HL-60/S4 treated with retinoic acid at 250 ng/mL for 4 days and 3 days (cell line): ENCODE data around the gene ADH1C.
"Not testable (repeated sequence)": the region's sequence is repeated elsewhere in the genome, so short reads cannot be mapped to it uniquely, and the experiment has no call there.

Experiments
- in situ Hi-C: fragments of 300-500 bp; cut with MboI; formaldehyde crosslinking; loops from 2 replicates; pipeline ENCODE4 v1.7.0; 2022; ENCODE audit warnings: low sequenced_read_pairs

The ADH1C gene

DNA sequence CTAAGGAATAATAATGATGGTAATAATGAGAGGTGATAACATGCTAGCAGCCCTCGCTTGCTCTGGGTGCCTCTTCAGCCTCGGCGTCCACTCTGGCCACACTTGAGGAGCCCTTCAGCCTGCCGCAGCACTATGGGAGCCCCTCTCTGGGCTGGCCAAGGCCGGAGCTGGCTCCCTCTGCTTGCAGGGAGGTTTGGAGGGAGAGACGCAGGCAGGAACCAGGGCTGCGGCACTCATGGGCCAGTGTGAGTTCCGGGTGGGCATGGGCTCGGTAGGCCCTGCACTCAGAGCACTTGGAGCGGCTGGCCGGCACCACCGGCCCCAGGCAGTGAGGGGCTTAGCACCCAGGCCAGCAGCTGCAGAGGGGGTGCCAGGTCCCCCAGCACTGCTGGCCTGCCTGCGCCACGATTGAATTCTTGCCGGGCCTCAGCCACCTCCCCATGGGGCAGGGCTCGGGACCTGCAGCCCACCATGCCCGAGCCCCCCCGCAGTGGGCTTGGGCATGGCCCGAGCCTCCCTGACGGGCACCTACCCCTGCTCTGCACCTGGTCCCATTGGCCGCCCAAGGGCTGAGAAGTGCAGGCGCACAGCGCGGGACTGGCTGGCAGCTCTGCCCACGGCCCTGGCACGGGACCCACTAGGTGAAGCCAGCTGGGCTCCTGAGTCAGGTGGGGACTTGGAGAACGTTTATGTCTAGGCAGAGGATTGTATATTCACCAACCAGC is 7.1 kb upstream of the ADH1C start:
- in situ Hi-C loops, result no loop called here

DNA sequence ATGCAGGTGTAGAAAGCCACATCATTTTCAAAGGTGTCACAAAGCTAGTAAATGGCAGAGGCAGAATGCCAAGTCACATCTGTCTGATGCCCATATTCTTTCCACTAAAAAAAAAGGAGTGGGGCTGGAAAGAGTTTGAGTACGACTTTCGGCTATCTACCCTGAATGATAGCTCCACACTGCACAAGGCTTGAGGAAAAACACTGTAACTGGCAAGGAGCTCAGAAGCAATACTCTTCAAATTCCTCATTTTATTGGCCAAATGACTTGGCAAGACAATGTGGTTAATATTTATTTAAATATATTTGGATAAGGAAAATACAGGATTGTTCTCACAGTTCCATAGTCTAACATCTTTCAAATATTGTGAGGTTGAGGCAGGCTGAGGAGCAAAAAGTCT is 5.4 kb upstream of the ADH1C start:
- in situ Hi-C loops, result no loop called here

DNA sequence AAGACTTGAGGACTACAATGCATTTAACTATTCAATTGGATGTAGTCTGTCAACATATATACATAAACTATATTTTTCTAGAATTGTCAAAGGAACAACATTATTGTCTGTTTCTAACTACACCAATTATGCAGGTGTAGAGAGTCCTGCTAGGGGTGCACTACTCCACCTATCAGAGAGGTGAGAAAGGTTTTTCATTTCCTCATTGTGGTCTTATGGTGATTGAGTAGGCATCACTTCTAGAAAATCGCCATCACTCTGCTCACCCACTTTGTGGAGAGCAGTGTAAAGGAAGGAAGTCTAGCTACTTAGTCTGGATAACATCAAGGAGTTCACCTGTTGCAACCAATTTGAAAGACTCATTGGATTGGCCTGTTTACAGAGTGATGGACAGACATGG is 4.4 kb upstream of the ADH1C start:
- in situ Hi-C loops, result no loop called here

DNA sequence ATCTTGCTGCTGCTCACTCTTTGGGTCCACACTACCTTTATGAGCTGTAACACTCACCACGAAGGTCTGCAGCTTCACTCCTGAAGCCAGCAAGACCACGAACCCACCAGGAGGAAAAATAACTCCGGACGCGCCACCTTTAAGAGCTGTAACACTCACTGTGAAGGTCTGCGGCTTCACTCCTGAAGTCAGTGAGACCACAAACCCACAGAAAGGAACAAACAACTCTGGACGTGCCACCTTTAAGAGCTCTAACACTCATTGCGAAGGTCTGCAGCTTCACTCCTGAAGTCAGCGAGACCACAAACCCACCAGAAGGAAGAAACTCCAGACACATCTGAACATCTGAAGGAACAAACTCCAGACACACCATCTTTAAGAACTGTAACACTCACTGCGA is 3.6 kb upstream of the ADH1C start:
- in situ Hi-C loops, result not testable (repeated sequence)

DNA sequence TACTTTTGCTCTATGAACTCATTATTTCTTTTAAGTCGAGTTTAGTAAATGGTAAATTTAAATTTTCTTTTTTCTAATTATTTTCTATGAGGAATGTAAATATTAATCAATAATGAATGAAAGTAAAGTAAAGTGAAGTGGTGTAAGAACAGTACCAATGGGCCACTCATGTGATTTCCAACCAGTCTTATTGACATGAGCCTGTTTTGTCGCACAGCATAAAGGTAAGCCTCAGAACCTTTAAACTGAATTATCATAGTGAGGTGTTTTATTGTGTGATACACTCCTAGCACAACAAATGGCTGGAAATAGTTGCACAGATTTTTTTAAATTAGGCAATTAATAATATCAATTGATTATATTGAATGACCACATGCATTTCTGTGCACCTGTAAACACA is 1.1 kb downstream of the ADH1C start:
- in situ Hi-C loops, result no loop called here

DNA sequence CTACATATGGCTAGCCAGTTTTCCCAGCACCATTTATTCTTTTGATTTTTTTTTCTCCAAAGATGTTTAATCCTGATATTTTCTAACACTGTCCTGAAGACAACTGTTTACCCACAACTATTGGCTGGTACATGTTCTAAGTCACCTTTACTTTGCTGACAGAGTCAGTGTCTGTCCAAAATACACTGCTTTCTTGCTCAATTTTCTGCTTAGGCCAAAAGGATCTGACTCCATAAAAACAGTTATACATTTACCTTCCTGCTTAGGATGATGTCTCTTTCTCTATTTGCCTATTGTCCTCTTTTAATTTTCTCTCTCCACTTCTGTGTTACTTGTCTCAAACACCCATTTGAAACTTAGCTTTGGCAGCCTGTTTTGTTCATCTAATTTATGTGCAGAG is 3.2 kb downstream of the ADH1C start:
- in situ Hi-C loops, result no loop called here

DNA sequence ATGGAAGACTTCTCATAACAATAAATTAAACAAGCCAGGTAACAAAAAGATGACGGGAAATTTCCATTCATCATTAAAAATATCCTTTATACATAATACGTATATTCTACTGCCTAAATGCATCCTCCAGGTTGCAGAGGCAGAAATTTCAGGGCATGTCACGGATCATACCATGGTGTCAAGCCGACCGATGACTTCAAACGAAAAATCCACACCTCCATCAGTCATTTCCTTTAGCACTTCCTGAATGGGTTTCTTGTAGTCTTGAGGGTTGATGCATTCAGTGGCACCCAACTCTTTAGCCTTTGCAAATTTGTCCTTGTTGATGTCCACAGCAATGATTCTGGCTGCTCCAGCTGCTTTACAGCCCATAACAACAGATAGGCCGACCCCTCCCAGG is 9.9 kb downstream of the ADH1C start:
- in situ Hi-C loops, result not testable (repeated sequence)

DNA sequence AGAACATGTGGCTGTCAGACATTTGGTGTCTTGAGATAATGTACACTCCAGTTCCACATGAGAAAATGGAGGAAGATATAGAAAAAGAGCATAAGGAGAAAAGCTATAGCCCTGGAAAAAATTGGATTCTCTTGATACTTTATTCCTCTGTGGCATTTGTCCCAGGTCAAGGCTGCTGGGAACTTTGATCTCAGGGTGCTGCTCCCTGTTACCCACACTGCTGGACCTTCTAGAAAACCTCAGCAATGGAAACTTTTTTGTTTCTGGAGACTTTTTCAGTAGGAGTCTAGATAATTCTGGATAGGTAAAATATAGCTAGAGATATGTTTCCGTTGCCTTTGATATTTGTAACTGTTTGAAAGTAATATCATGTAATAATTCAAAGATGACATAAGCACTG is 11.1 kb downstream of the ADH1C start:
- in situ Hi-C loops, result no loop called here

DNA sequence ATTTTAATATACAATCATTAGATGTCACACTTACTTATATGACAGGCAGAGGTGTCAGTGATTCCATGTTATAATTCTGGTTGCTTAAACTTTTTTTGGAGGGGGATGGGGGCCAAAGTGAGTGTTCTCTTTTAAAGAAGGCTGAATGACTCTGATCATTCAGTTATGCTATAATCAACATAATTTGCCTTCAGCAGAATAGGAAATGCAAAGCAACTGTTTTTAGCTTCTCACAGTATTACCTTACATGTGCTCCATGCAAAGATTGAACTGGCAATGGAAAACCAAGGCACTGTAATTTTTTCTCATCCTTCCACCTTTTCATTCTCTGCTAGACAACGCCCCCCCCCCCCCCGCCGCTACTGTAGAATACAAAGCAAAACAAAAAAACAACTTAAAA is 13.4 kb downstream of the ADH1C start:
- in situ Hi-C loops, result no loop called here

DNA sequence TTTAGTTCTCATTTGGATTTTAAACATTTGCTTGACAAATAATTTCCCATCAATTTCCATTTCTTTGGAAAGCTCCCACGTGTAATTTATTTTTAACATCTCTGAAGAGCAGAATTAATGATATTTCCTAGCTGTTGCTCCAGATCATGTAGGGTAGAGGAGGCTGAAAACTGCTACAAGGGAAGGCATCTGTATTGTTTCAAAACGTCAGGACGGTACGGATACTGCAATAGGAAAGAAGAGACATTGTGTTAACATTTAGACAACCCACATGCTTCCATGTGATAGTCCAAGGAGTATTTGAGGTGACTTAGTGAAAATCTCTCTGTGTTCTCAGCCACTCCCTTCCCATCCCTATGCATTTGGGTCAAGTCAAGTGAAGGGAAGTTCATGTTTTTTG is 16.0 kb downstream of the ADH1C start:
- in situ Hi-C loops, result no loop called here

DNA sequence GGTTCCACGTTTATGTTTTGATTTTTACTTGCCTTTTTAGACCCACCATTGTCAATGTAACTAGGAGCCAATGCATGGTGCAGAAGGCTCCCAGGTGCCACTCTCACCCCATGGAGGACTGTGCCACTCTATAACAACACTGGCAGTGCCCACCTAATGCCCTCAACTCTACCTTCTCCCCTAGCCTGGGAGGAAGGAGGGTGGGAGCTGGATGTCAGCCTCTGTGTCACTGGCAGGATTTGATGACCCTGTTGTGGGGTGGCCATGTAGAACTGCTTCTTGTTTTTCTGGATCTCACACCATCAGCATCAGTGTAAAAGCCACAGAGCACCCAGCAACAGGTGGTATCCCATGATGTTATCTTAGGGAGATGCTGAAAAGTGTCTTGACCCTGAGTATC is 17.7 kb downstream of the ADH1C start:
- in situ Hi-C loops, result no loop called here

DNA sequence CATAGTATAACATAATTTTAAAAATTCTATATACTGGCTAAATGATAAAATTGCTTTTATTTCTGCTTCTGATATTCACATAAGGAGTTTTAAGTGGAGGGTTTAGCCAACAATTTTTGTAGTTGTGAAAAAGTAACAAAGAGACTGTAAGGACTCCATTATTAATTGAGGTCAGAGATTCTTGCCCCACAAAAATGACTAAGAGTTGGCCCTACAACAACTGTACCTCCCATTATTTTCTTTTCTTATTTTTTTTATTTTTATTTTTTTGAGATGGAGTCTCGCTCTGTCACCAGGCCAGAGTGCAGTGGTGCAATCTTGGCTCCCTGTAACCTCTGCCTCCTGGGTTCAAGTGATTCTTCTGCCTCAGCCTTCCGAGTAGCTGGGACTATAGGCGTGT is 21.9 kb downstream of the ADH1C start:
- in situ Hi-C loops, result no loop called here

DNA sequence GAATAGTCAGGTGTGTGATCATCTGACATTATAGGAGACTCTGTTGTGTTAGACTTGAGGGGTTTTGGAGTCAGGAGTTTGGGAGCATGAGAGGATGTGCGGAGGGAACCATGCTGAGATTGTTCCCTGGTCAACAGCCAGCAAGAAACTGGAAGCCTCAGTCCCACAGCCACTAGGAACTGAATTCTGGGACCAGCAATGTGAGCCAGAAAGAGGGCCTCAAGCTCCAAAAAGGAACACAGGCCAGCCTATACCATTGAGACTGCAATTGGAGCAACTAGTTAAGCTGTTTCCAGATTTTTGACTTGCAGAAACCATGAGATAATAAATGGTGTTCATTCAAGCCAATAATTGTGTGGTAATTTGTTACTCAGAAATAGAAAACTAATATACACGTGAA is 22.7 kb downstream of the ADH1C start:
- in situ Hi-C loops, result no loop called here

DNA sequence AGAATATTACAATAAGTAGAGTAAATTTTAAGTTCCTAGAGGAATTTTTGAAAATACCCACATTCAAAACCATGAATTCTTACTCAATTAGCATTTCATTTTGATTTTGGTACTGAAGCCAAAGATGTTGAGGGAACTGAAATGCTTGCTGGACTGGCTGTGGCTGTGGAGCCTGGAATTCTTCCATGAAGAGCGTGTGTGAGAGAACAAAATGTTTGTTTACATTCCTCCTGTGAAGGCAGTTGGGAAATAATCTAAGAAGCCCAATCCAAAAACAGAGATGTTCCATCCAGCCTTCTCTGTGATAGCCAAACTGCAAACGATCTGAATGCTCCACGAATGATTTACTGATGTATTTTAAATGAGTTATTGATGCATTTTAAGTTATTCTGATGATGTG is 27.6 kb downstream of the ADH1C start:
- in situ Hi-C loops, result no loop called here

DNA sequence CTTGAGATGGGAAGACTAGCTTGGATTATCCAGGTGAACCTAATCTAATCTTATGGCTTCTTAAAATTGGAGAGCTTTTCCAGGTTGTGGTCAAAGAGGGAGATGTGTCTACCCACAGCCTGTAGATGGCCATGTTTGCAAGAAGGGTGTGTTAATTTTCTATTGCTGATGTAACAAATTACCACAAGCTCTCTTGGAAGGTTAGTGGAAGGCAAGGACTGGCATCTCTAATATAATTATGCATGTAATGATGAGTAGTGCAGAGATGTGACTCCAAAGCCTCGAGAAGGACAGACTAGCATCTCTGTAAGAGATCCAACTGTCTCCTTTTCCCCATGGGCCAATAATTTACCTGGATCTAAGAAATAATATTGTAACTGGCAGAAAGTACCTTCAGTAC is 28.2 kb downstream of the ADH1C start:
- in situ Hi-C loops, result no loop called here

DNA sequence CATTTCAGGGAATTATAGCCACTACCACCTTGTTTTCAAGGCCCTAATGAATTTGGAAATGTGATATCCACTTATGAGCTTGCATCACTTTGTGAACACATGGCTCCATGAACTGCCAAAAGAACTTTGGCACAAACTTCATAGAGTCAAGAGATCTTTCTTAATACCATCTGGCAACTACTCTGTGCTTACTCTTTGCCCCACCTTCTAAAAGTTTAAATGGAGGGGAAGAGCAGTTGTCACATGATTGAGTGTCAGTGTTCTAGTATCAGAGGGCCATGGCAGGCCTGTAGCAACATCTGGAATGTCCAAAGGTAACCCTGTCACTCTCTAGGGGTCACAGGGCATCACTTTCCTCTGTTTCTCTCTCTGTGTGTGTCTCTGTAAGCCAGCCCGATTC is 28.8 kb downstream of the ADH1C start:
- in situ Hi-C loops, result no loop called here

DNA sequence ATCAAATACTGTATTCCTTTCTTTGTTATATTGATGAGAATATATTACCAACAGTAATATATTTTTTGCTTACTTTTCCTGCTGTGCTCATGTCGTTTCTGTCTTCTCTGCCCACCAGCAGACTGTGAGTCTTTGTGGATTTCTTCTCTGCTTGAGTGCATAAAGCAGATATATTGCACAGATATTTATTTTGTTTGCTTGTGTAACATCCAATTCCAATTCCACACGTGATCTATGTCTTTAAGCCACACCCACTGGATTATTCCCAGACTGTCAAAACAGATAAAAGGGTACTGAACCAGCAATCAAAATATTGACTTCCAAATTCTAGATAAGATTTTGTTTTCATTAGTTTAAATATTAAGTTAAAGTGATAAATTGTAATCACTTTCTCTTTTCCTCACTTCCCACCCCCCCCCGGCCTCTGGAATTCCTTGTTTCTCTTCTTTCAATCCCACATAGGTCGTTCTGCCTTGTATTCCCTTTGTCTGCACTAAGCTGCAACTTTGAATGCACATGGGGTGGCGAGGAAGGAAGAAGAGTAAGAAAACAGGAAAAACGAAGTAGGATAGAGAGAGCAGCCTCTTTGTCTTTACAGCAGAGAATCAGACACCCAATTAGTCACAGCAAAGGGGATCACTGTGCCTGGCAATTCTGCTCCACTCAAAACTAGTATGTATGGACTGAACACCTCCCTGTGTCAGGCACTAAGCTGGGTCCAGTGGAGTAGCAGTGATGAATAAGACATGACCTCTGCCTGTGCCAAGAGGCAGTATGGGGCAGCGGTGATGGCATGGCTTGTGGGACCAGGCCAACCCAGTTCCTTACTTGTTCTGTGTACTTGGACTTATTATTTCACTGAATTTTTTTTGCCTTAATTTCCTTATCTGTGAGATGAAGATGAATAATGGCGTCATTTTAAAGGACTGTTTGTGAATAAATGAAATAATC is 31.0 kb downstream of the ADH1C start, which contains the start of gene ADH1B:
Gene ADH1B, minus strand, starts transcription at position 161 of the 951 bp plus-strand sequence. Its CDS starts 70 bp downstream, at position 91.
- in situ Hi-C loops, result no loop called here

DNA sequence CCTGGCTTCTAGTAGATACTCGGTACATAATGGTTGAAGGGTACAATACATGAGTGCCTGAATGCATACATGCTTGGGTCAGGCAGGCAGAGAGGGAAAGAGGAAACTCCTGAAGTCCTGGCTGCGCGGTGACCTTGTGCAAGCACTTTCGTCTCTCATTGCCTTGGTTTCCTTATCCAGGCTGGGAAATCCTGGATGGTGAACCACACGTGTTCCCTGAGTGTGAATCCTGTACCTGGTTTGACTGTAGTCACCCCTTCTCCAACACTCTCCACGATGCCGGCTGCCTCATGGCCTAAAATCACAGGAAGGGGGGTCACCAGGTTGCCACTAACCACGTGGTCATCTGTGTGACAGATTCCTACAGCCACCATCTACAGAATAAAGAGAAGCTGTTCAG is 34.7 kb downstream of the ADH1C start:
- in situ Hi-C loops, result not testable (repeated sequence)

DNA sequence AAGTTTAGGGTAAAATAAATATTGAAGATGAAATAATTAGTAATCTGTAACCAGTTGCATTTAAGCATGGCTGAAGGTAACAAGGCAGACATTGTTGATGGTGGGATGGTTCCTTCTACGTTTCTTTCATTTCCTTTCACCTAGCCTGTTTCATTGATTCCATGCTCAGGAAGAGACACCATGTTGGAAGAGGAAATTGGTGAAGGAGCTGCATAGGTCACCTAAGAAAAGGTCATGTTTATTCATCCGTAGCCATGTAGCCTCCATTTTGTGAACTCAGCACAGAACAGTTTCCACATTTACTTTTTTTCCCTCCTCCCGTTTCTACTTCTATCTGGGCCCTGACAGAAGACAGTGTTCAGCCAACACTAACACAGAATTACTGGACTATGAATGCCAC is 35.2 kb downstream of the ADH1C start:
- in situ Hi-C loops, result no loop called here

DNA sequence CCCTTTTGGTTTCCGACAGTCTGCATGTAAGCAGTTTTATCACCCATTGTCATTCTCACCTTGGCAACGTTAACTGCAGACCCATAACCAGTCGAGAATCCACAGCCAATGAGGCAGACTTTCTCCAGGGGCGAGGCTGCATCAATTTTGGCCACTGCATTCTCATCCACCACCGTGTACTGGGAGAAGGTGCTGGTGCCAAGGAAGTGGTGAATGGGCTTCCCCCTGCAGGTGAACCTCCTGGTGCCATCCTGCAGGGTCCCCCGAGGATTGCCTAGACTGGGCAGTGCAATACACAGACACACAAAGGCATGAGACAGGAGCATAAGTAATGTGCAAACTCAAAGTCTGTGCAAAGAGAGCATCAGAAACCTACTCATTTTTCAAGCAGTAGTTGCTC is 36.7 kb downstream of the ADH1C start:
- in situ Hi-C loops, result no loop called here

DNA sequence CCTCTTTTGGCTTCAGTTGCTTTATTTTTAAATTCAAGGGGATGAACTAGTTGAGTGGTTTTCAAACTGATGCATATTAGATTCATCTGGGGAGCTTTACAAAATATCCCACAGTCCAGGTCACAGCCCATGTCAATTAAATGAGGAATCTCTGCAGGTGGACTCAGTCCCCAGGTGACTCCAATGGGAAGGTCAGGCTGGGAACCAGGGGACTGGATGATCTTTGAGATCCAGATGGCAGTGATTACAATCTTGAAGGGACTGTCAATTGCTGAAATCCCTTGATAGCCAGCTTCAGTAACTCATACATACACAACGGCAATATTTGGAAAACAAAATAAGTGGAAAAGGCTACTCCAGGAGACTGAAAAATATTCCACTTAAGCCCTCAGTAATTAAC is 38.3 kb downstream of the ADH1C start:
- in situ Hi-C loops, result no loop called here

DNA sequence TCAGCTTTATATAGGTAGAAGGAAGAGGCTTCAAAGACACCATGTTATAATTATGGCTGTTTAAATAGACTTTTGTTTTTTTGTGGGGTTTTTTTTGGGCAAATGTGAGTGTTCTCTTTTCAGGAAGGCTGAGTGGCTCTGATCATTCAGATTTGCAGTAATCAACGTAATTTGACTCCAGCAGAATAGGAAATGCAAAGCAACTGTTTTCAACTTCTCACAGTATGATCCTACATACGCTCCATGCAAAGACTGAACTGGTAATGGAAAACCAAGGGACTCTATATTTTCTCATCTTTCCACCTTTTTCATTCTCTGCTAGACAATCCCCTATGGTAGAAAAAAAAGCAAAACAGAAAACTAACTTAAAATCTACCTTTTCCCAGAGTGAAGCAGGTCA is 42.2 kb downstream of the ADH1C start:
- in situ Hi-C loops, result no loop called here
